A673 (cell line): ENCODE data around the gene SLC25A25.

Experiments
- CTCF ChIP-seq: fragments of 300-800, 200-600 bp; sonication (generic); conservative IDR thresholded peaks from 2 replicates; pipeline ENCODE4 v1.5.1; 2017; ENCODE audit warnings: low read depth, mild to moderate bottlenecking, antibody characterized with exemption, low read length, moderate library complexity, mixed read lengths
- EZH2 ChIP-seq: fragments of 200-600 bp; sonication (generic); IDR thresholded peaks from 2 replicates; pipeline ENCODE4 v1.6.1; 2017; ENCODE audit warnings: borderline replicate concordance, low read depth, mild to moderate bottlenecking, mixed read lengths, antibody characterized with exemption, low read length; ENCODE audit not compliant: poor library complexity, severe bottlenecking

GRCh38 chr9:128099932-128100491 is 32.0 kb downstream of the SLC25A25 start:
- TF ChIP-seq CTCF (no peak), EZH2 (no peak)
